CD8-positive, alpha-beta memory T cell (primary cell): ENCODE measurements around the gene FAM32A. TPM values are rescaled to one million over a fixed set of nuclear protein-coding genes. Genes with fewer than 3 reads are reported as not detected.

Experiments
- CTCF ChIA-PET: fragments of 350-600 bp; sonication (Branson Sonifier 250); formaldehyde crosslinking; loops from one replicate; lab custom pipeline; 2021; ENCODE audit warnings: antibody characterized with exemption; lab: Charles Lee
- POLR2A ChIA-PET: fragments of 350-600 bp; sonication (Branson Sonifier 250); formaldehyde crosslinking; loops from one replicate; lab custom pipeline; 2021; ENCODE audit warnings: antibody characterized with exemption; lab: Charles Lee
- DNase-seq, 5 donors: peaks; one replicate each; pipeline versions ENCODE4 v3.0.0 to v3.0.0-alpha.2; 2020 to 2022; ENCODE audit warnings: mixed read lengths in 1 of 5
- H3K27ac ChIP-seq: one replicate; pipeline ENCODE4 v1.7.0; 2013; ENCODE audit warnings: low read depth, mild to moderate bottlenecking, low read length, moderate library complexity
- H3K27me3 ChIP-seq: 2 replicates; pipeline ENCODE4 v1.7.0; 2013; ENCODE audit warnings: low read length, mild to moderate bottlenecking; ENCODE audit not compliant: insufficient read depth, poor library complexity, severe bottlenecking
- H3K36me3 ChIP-seq: 2 replicates; pipeline ENCODE4 v1.7.0; 2013; ENCODE audit warnings: mild to moderate bottlenecking, low read length, moderate library complexity; ENCODE audit not compliant: insufficient read depth
- H3K4me1 ChIP-seq: 2 replicates; pipeline ENCODE4 v1.7.0; 2013; ENCODE audit warnings: mild to moderate bottlenecking, low read length, moderate library complexity; ENCODE audit not compliant: insufficient read depth
- H3K4me3 ChIP-seq: 2 replicates; pipeline ENCODE4 v1.7.0; 2013; ENCODE audit warnings: mild to moderate bottlenecking, low read length
- H3K9me3 ChIP-seq: 2 replicates; pipeline ENCODE4 v1.7.0; 2013; ENCODE audit warnings: mild to moderate bottlenecking, low read length
- H3K27ac Mint-ChIP-seq, 8 donors: one replicate each; pipeline ENCODE4 v1.8.0; 2020 to 2021; ENCODE audit warnings: mixed read lengths in 8 of 8, mild to moderate bottlenecking in 6 of 8, inconsistent platforms in 3 of 8, moderate library complexity in 3 of 8
- H3K27me3 Mint-ChIP-seq, 2 donors: one replicate each; pipeline ENCODE4 v1.8.0; 2020 to 2021; ENCODE audit warnings: mixed read lengths in 2 of 2, mild to moderate bottlenecking in 1 of 2, moderate library complexity in 1 of 2
- H3K36me3 Mint-ChIP-seq, 3 donors: one replicate each; pipeline ENCODE4 v1.8.0; 2020 to 2021; ENCODE audit warnings: mixed read lengths in 3 of 3, inconsistent platforms in 1 of 3, mild to moderate bottlenecking in 1 of 3
- H3K4me1 Mint-ChIP-seq, 3 donors: one replicate each; pipeline ENCODE4 v1.8.0; 2020 to 2021; ENCODE audit warnings: mixed read lengths in 3 of 3, inconsistent platforms in 1 of 3, mild to moderate bottlenecking in 1 of 3
- H3K4me3 Mint-ChIP-seq, 7 donors: one replicate each; pipeline ENCODE4 v1.8.0; 2020 to 2021; ENCODE audit warnings: mixed read lengths in 7 of 7, mild to moderate bottlenecking in 6 of 7, moderate library complexity in 4 of 7, inconsistent platforms in 2 of 7
- H3K9me3 Mint-ChIP-seq, 5 donors: one replicate each; pipeline ENCODE4 v1.8.0; 2020 to 2022; ENCODE audit warnings: mixed read lengths in 5 of 5, mild to moderate bottlenecking in 3 of 5, moderate library complexity in 2 of 5, inconsistent platforms in 1 of 5
- polyA plus RNA-seq: library from polyadenylated mRNA; unstranded; fragments of 300-500 nt; fragmentation: Illumina TruSeq; gene quantifications from one replicate; pipeline ENCODE4 v1.2.3, GENCODE V29; 2021
- total RNA-seq, 2 experiments: library from RNA; stranded (reverse); gene quantifications; one replicate each; pipeline ENCODE4 v1.2.3, GENCODE V29; 2021

FAM32A gene
- total and polyA plus RNA-seq, 3 experiments from 2014 or later, result 62.4 to 127 (median 68.3) TPM

- POLR2A ChIA-PET, result no interaction called here
- DNase-seq, result no peak
- peaks cover 3 to 9% (median 3%) of the 10 kb centered on the region in 3 donors for H3K4me1 Mint-ChIP-seq
- H3K4me3 Mint-ChIP-seq, result peak overlapping the region in 1 of 7 donors; percentile 41
- Histone ChIP-seq H3K36me3 (peaks cover 29% of the 10 kb centered on the region), H3K27ac (no peak overlapping the region), H3K27me3 (no peaks in the 10 kb centered on the region), H3K9me3 (no peaks in the 10 kb centered on the region), H3K4me1 (no peaks in the 10 kb centered on the region), H3K4me3 (no peak overlapping the region)
- CTCF ChIA-PET, result interaction anchor here (1.0 kb wide), 1 partner anchor 13 kb away, joined by 3 read pairs; the partner anchor contains the start of gene HSH2D
- peak overlapping the region in 1 of 8 donors; percentile 63 for H3K27ac Mint-ChIP-seq
- H3K36me3 Mint-ChIP-seq, result peaks cover 17 to 58% (median 18%) of the 10 kb centered on the region in 3 donors
- no peaks in the 10 kb centered on the region for H3K27me3 Mint-ChIP-seq
- no peaks in the 10 kb centered on the region for H3K9me3 Mint-ChIP-seq
These were observed 28.3 kb upstream of the FAM32A start for GRCh38 chr19:16156904-16157303.

- H3K27ac Mint-ChIP-seq, result no peak overlapping the region
- CTCF ChIA-PET, result no interaction called here
- Histone ChIP-seq H3K36me3 (peaks cover 26% of the 10 kb centered on the region), H3K27me3 (no peaks in the 10 kb centered on the region), H3K4me1 (no peaks in the 10 kb centered on the region), H3K9me3 (no peaks in the 10 kb centered on the region), H3K27ac (no peak overlapping the region), H3K4me3 (no peak overlapping the region)
- H3K4me1 Mint-ChIP-seq, result peaks cover 3 to 9% (median 3%) of the 10 kb centered on the region in 3 donors
- DNase-seq, result no peak
- no peaks in the 10 kb centered on the region for H3K9me3 Mint-ChIP-seq
- H3K27me3 Mint-ChIP-seq, result no peaks in the 10 kb centered on the region
- POLR2A ChIA-PET, result no interaction called here
- peaks cover 17 to 55% (median 18%) of the 10 kb centered on the region in 3 donors for H3K36me3 Mint-ChIP-seq
- H3K4me3 Mint-ChIP-seq, result no peak overlapping the region
These were observed 27.6 kb upstream of the FAM32A start for GRCh38 chr19:16157601-16158000.

- Mint-ChIP-seq H3K27me3 (no peaks in the 10 kb centered on the region), H3K27ac (no peak overlapping the region)
- CTCF ChIA-PET, result no interaction called here
These were observed 25.6 kb upstream of the FAM32A start for GRCh38 chr19:16159655-16160054.

GRCh38 chr19:16160445-16160942, 24.7 kb upstream of the FAM32A start:
- H3K27me3 Mint-ChIP-seq, result no peaks in the 10 kb centered on the region
- peaks cover 6% of the 10 kb centered on the region for H3K36me3 ChIP-seq
- no peaks in the 10 kb centered on the region for H3K4me1 ChIP-seq
- ChIA-PET CTCF (no interaction called here), POLR2A (no interaction called here)
- H3K9me3 ChIP-seq, result no peaks in the 10 kb centered on the region
- no peak overlapping the region for H3K27ac ChIP-seq
- H3K4me3 Mint-ChIP-seq, result peak overlapping the region in 1 of 7 donors; percentile 18
- H3K4me3 ChIP-seq, result no peak overlapping the region
- DNase-seq, result no peak
- H3K9me3 Mint-ChIP-seq, result no peaks in the 10 kb centered on the region
- peaks cover 0 to 3% (median 3%) of the 10 kb centered on the region in 3 donors for H3K4me1 Mint-ChIP-seq
- H3K27ac Mint-ChIP-seq, result no peak overlapping the region
- H3K36me3 Mint-ChIP-seq, result peaks cover 6 to 27% (median 7%) of the 10 kb centered on the region in 3 donors
- H3K27me3 ChIP-seq, result no peaks in the 10 kb centered on the region

More at GRCh38 chr19:16159655-16160054, 25.6 kb upstream of the FAM32A start:
- H3K4me3 Mint-ChIP-seq, result no peak overlapping the region
- DNase-seq, result no peak
- Histone ChIP-seq H3K27me3 (no peaks in the 10 kb centered on the region), H3K4me3 (no peak overlapping the region), H3K4me1 (no peaks in the 10 kb centered on the region), H3K27ac (no peak overlapping the region), H3K36me3 (peaks cover 15% of the 10 kb centered on the region), H3K9me3 (no peaks in the 10 kb centered on the region)
- no peaks in the 10 kb centered on the region for H3K9me3 Mint-ChIP-seq
- POLR2A ChIA-PET, result no interaction called here
- H3K4me1 Mint-ChIP-seq, result peaks cover 3 to 8% (median 3%) of the 10 kb centered on the region in 3 donors
- peaks cover 14 to 35% (median 14%) of the 10 kb centered on the region in 3 donors for H3K36me3 Mint-ChIP-seq

GRCh38 chr19:16160943-16161560, 24.2 kb upstream of the FAM32A start:
- no peak for DNase-seq
- Mint-ChIP-seq H3K4me1 (peaks cover 0 to 3% (median 3%) of the 10 kb centered on the region in 3 donors), H3K27me3 (no peaks in the 10 kb centered on the region), H3K36me3 (peaks cover 6 to 22% (median 7%) of the 10 kb centered on the region in 3 donors), H3K4me3 (no peak overlapping the region), H3K9me3 (no peaks in the 10 kb centered on the region), H3K27ac (peak overlapping the region in 2 of 8 donors; percentile 52 to 76)
- no peak overlapping the region for H3K4me3 ChIP-seq
- H3K27ac ChIP-seq, result no peak overlapping the region
- H3K36me3 ChIP-seq, result peaks cover 4% of the 10 kb centered on the region
- H3K9me3 ChIP-seq, result no peaks in the 10 kb centered on the region
- CTCF ChIA-PET, result no interaction called here
- H3K27me3 ChIP-seq, result no peaks in the 10 kb centered on the region
- H3K4me1 ChIP-seq, result no peaks in the 10 kb centered on the region
- POLR2A ChIA-PET, result no interaction called here

- H3K27me3 Mint-ChIP-seq, result no peaks in the 10 kb centered on the region
- no peak overlapping the region for H3K27ac Mint-ChIP-seq
- ChIA-PET CTCF (no interaction called here), POLR2A (interaction anchor here (0.6 kb wide), 1 partner anchor 9 kb away, joined by 3 read pairs; no protein-coding TSS in a partner anchor)
- H3K36me3 Mint-ChIP-seq, result peaks cover 2 to 14% (median 3%) of the 10 kb centered on the region in 3 donors
- H3K9me3 Mint-ChIP-seq, result no peaks in the 10 kb centered on the region
- Histone ChIP-seq H3K36me3 (peaks cover 3% of the 10 kb centered on the region), H3K27ac (no peak overlapping the region), H3K9me3 (no peaks in the 10 kb centered on the region), H3K4me1 (no peaks in the 10 kb centered on the region), H3K4me3 (no peak overlapping the region), H3K27me3 (no peaks in the 10 kb centered on the region)
- H3K4me3 Mint-ChIP-seq, result no peak overlapping the region
- peaks cover 0 to 3% (median 3%) of the 10 kb centered on the region in 3 donors for H3K4me1 Mint-ChIP-seq
- no peak for DNase-seq
These were observed 23.4 kb upstream of the FAM32A start for GRCh38 chr19:16161840-16162239.

- ChIA-PET POLR2A (no interaction called here), CTCF (no interaction called here)
- H3K4me1 Mint-ChIP-seq, result peaks cover 7 to 9% (median 8%) of the 10 kb centered on the region in 3 donors
- Histone ChIP-seq H3K27ac (no peak overlapping the region), H3K4me3 (no peak overlapping the region), H3K36me3 (no peaks in the 10 kb centered on the region), H3K27me3 (no peaks in the 10 kb centered on the region), H3K9me3 (no peaks in the 10 kb centered on the region), H3K4me1 (no peaks in the 10 kb centered on the region)
- no peak overlapping the region for H3K4me3 Mint-ChIP-seq
- no peak overlapping the region for H3K27ac Mint-ChIP-seq
- no peaks in the 10 kb centered on the region for H3K9me3 Mint-ChIP-seq
- no peak for DNase-seq
- no peaks in the 10 kb centered on the region for H3K27me3 Mint-ChIP-seq
- no peaks in the 10 kb centered on the region for H3K36me3 Mint-ChIP-seq
These were observed 20.9 kb upstream of the FAM32A start for GRCh38 chr19:16164222-16164890.

GRCh38 chr19:16166417-16166816, 18.8 kb upstream of the FAM32A start:
- Mint-ChIP-seq H3K36me3 (no peaks in the 10 kb centered on the region), H3K9me3 (no peaks in the 10 kb centered on the region), H3K27ac (no peak overlapping the region), H3K27me3 (no peaks in the 10 kb centered on the region), H3K4me3 (no peak overlapping the region), H3K4me1 (peaks cover 4 to 8% (median 6%) of the 10 kb centered on the region in 3 donors)
- Histone ChIP-seq H3K9me3 (no peaks in the 10 kb centered on the region), H3K36me3 (no peaks in the 10 kb centered on the region), H3K4me1 (no peaks in the 10 kb centered on the region), H3K27me3 (no peaks in the 10 kb centered on the region), H3K27ac (no peak overlapping the region), H3K4me3 (no peak overlapping the region)
- POLR2A ChIA-PET, result no interaction called here
- CTCF ChIA-PET, result no interaction called here
- DNase-seq, result no peak
